Hippocampal formation (tissue), 2 donors: Measurements from ENCODE around the gene TJAP1.
A peak's percentile ranks its signal among the peaks of the same experiment; 100 is the strongest.

ENCODE experiments used
- DNase-seq, 2 donors: peaks; one replicate each; lab custom pipeline; 2025; lab: John Stamatoyannopoulos, UW

Gene TJAP1

DNA sequence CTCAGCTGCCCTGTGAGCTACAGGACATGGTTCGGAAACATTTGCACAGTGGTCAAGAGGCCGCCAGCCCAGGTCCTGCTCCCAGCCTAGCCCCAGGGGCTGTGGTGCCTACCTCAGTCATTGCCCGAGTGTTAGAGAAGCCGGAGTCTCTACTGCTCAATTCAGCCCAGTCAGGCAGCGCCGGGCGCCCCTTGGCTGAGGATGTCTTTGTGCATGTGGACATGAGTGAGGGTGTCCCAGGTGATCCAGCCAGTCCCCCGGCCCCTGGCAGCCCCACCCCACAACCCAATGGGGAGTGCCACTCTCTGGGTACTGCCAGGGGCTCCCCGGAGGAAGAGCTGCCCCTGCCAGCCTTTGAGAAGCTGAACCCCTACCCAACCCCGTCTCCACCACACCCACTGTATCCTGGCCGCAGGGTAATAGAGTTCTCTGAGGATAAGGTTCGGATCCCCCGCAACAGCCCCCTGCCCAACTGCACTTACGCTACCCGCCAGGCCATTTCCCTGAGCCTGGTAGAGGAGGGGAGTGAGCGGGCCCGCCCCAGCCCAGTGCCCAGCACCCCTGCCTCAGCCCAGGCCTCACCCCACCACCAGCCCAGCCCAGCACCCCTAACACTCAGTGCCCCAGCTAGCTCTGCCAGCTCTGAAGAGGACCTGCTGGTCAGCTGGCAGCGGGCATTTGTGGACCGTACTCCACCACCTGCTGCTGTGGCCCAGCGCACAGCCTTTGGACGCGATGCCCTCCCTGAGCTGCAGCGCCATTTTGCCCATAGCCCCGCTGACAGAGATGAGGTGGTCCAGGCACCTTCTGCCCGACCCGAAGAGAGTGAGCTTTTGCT is 27.6 kb downstream of the TJAP1 start:
- DNase-seq = no peak

DNA sequence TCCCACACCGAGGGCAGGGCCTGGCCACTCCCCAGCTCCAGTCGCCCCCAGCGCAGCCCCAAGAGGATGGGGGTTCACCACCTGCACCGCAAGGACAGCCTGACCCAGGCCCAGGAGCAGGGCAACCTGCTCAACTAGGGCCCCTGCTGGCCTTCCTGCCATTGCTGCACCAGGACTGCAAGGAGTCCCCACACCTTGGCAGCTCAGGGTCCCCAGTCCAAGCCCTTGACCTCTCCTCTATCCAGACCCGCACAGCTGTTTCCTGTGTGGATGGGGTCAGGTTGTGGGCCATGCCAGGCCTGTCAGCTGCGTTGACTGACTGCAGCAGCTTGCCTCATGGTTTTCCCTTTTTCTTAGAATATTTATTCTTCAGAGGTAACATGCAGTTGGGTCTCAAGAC is 28.3 kb downstream of the TJAP1 start:
- no peak for DNase-seq

DNA sequence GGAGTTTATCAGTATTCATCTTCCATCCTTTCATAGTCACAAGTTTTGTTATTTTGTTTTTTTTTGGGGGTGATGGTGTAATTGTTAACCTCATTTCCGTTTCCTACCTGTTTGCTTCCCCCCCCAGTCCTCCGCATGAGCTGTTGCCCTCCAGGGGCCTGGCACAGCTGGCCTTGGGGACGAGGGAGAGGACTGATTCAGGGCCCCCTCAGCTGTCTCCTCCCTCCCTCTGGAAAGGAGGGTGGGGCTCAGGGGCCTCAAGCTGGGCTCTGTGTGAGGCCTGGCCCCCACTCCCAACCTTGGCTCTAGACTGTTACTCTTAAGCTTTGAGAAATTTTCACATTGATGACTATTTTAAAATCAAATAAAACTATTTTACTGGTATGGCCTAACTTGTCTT is 28.8 kb downstream of the TJAP1 start:
- DNase-seq = no peak

DNA sequence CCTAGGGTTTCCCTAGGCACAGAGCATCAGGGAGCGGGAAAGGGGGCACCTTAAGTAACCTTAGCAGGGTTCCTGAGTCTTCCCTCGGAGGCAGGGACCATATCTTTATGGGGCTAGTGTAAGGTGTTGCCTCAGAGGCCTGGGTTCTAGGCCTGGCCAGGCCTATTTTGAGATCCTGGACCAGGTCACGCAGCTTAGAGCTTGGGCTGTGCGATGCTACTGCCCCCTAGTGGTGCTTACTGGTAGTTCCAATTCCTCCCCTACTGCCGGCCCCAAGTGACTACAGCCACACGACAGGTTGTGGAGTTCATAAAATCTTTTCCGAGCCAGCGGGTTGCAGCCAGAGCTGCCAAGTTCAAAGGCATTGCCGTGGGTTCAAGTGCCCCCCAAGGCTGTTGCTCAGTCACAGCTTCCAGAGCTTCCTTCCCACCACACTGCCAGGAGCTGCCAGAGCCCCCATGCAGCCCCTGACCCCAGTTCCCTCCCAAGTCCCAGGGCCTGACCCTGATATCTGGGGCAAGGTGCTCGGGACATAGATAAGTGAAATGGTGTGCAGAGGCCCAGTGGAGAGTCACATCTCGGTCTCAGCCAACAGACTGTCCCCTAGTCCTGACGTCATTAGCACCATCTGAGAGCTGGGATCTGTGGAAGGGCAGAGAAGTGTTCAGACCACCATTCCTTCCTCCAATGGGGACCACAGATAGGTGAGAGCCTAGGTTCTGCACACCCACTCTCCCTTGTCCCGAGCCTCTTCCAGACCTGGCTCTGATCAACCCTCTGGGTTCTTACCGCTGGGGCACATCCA is 29.5 kb downstream of the TJAP1 start:
- peak; percentile 62 to 75 for DNase-seq

DNA sequence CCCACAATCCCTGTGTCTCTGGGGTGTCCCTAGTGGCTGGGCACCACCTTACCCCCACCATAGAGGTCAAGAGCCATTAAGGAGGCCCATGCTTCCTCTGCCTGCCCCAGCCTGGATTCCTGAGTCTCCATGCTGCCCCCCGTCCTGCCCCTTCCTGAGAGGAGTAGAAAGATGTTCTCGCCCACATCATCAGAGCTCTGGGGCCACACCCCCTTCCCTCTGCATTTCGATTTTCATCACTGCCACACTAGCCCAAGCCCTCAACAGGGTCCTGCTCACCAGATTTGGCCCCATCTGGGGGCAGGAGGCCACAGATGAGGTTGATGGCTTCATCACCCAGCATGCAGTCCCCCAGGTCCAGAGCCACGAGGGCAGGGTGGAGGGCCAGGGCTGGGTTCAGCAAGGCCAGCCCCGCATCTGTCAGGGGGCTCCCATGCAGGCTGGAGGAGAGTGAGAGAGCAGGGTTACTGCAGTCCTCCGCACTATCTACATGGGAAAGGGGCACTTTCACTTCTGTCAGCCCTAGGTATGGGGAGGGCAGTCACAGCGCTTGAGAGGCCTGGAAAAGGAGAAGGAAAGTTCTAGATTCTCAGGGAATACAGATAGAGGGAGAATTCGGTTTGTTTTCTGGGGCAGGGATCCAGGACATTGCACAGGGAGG is 31.2 kb downstream of the TJAP1 start:
- no peak for DNase-seq

DNA sequence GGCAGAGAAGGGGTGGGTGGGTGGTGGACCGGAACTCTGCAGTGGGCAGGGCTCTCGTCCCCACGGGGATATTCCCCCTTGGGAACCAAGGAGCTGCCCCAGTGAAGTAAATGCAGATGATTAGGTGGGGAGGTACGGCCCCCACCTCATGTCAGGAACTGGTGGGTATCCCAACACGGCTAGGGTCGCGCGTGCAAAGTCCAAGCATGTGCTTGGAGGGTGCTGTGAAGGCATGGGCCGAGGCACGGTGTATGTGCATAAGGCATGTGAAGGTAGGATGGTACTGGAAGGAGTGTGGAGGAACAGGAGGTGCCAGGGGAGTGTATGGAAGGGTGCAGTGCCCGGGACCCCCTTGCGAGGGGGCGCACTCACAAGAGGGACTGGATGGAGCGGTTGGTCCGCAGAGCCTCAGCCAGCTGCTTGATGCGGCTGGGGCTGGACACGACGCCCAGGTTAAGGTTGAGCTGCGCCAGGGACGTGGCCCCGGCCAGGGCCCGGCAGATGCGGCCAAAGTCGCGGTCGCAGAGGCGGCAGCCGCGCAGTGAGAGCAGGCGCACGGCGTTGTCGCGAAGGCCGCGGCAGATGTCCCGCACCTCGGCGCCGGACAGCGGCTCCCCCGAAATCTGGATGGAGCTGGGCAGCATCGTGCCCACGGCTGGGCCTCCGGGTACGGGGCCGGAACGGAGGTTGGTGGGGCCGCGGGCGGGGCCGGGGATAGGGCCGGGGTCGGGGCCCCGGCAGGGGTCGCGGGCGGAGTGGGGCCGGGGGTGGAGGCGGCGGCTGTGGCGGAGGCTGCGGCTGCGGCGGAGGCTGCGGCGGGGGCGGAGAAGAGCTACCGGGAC is 32.0 kb downstream of the TJAP1 start:
- no peak for DNase-seq

DNA sequence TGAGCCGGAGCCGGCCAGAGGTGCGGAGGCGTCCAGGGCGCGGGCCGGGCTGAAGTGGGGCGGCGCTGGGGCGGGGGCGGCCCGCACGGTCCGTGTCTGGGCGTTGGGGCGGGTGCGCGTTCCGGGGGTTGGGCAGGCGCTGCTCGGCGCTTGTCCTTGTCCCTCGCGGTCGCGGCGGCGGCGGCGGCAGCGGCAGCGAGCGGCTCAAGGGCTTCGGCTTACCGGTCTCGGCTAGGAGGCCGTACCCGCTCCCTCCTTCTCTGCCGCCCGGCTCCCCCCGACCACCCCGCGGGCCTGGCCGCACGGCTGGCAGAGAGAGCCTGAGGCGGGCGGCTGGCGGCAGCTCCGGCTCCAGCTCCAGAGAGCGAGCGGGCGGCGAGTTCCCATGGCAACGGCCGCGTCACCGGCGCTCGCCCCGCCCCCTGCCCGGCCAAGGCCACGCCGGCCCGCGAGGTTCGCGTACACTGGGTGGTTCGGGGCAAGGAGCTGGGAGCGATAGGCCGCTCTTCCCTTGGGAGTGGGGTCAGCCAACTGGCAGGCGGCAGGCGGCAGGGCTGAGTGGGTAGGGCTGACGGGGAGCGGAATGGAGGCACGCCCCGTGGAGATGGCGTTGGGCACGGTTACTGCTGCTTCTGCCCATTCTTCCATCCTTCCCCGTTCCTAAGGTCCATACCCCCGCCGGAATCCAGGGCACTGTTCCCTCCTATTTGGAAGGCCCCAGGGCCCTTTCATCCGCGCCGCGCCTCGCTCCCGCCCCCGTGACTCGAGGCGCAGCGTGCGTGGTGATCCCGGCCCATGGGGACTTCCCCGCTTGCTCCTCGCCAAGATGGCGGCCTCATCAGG is 32.8 kb downstream of the TJAP1 start, which contains the start of gene LRRC73:
Gene LRRC73 (minus strand): TSS at position 363 of the 843 bp plus-strand sequence. CDS start 561 bp downstream, outside the sequence.
- peak; percentile 44 to 73 for DNase-seq

DNA sequence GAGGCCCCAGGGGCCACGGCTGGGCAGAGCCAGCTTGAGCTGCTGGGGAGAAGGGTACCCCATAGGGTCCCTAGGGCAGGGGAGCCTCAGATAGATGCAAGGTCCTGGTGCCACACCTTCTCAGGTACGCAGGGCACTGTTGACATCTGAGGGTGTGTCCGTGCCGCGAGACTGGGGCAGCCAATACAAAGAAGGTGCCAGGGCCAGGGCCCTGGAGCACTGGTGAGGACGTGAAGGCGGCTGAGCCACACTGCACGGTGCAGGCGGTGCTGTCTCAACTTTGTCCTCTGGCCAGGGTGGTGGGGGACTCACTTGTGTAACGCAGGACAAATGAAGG is 33.4 kb downstream of the TJAP1 start:
- DNase-seq = no peak

DNA sequence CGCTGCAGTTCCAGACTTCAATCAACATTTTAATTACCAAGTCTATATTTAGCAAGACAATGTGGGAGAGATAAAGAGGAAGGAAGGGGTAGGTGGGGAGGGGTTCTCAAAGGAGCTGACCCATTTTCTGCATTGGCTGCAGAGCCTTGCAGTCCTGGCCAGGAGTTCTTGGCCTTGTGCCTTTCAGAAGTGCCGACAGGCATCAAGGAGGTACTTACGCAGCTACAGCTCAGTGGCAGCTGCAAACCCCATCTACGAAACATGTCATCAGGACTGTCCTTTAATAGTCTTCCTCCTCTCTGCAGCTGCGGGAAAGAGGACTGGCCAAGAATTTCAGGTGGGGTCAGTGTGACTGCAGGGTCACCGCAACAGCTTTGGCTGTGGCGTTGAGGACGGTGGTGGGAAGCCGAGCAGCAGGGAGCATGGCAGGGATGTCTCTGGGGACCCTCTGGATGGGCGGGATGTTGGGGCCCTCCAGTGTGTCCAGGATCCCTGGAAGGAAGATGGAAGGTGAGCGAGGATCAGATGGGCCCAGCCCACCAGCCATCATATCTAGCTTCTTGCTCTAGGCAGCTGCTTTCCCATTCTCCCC is 34.5 kb downstream of the TJAP1 start:
- DNase-seq = no peak

DNA sequence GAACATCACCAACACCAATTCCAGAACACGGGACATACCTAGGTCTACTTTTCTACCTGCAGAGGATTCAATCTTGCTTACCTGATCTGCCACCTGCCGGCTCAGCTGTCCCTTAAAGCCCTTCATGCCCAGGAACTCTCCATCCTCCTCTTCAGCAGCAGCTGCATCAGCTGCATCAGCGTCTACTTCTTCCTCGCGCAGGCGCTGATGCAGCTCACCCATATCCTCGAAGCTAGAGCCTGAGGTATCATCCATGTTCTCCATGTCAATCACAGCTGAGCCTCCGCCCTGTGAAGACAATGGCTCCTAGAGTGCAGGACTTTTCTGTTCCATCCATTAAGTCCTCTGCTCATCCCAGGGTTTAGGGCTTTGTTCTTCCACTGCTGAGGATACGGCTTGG is 38.4 kb downstream of the TJAP1 start:
- no peak for DNase-seq

DNA sequence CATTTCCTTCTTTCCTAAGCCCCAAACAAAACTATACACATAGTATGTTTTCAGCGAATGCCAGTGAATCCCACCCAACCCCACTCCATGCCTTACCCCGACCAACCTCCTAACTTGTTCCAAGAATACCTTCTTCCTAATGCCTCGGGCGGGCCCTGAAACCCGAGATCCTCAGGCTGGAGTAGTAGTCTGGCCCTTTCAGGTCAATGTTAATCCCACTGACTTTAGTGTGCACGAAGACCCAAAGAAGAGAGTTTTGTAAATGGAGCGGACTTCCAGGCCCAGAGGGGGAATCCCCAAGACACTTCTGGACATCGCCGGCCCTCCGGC is 39.0 kb downstream of the TJAP1 start:
- DNase-seq = no peak

DNA sequence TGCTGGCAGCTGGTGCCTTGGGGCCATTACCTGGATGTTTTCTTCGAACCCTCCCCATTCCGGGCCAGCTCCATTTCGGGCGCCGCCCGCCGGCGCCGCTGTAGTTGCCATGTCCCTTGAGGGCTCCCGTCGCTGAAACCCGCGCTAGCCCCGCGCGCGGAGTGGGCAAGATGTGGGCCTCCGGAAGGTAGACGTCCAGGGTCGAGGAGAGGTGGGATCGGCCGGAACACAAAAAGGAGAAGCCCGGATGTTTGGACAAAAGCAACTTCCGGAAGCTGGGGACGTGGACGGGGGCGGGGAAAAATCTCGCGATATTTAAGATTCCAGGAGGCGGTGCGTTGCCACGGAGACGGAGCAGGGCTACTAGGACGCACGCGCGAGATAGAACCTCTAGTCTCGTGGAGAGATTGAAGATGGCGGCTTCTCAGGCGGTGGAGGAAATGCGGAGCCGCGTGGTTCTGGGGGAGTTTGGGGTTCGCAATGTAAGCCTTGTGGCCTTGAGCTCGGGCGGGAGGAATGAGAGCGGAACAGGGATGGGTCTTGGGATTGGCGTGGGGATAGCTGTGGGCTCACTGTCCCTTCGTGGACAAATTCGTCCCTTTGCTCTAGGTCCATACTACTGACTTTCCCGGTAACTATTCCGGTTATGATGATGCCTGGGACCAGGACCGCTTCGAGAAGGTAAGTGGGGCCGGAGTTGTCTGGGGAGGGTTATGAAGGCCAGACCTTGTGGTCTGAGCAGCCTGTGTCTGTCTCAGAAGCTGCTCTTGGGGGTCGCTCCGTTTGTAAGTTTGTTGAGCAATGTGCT is 39.5 kb downstream of the TJAP1 start, which contains the start of the genes POLR1C and YIPF3:
Gene POLR1C (plus strand): TSS at position 393 of the 808 bp plus-strand sequence. CDS start 21 bp downstream, at position 414.
Gene YIPF3 (minus strand): TSS at position 230 of the 808 bp plus-strand sequence. CDS start 119 bp downstream, at position 111.
- peak; percentile 95 to 97 for DNase-seq

DNA sequence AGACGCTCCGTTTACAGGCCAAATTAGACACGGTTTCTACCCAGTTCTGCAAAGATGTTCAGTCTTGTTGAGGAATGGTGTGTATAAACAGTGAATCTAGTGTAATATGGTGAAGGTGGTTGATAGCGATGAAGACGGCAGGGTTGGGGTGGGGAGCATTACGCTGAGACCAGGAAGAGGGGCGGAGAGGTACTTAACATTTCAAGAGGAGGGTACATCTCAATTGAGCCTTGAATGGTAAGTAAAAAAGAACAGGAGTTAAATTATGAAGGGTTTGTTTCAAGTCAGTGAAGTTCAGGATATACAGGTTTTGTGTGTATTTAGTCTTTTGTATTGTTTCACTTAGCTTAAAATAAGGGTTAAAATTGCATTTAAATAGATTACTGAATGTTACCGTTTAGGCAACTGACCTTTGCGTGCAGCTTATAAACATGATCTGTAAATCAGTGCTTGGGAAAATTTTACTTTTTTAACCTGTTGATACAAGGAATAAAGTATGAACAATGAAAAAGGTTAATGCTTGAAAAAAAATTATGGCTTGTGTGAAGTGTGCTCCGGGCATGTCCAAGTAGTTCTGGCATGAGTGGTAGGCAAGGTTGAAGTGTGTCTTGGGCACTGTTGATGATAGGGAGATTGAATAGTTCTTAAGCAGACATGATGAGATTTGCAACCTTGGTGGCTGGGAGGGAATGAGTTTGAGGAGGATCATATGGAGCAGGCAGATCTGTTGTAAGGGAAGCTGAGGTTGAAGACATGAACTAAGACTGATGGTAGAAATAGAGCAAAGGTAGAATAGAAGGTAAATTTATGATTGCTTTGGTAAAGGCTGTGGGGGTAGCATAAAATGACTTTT is 40.4 kb downstream of the TJAP1 start:
- DNase-seq = no peak

DNA sequence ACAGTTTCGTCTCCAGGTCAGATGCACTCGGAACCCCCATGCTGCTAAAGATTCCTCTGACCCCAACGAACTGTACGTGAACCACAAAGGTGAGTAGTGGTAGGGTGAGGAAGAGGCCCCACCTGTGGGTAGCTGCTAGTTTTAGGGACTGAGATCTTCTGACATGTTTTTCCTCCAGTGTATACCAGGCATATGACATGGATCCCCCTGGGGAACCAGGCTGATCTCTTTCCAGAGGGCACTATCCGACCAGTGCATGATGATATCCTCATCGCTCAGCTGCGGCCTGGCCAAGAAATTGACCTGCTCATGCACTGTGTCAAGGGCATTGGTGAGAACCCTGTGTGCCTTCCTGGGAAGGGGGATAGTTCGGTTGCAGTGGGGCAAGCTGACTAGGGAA is 42.7 kb downstream of the TJAP1 start:
- no peak for DNase-seq

DNA sequence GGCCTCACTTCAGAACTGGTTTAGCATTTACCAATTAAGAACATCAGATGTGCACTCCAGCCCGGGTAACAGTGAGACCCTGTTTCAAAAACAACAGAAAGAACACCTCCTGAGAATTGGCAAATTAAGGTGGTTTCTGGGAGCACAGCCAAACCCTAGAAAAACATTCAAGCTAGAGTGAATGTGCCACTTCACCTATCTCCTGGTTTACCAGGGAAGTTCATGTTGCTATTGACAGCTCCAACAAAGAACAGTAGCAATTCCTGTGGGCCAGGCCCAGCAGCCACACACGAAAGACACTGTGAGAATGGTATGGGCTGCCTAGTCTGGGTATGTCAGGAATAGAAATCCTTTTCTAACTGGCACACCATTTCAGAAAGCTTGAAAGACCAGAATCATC is 44.5 kb downstream of the TJAP1 start:
- DNase-seq = no peak

DNA sequence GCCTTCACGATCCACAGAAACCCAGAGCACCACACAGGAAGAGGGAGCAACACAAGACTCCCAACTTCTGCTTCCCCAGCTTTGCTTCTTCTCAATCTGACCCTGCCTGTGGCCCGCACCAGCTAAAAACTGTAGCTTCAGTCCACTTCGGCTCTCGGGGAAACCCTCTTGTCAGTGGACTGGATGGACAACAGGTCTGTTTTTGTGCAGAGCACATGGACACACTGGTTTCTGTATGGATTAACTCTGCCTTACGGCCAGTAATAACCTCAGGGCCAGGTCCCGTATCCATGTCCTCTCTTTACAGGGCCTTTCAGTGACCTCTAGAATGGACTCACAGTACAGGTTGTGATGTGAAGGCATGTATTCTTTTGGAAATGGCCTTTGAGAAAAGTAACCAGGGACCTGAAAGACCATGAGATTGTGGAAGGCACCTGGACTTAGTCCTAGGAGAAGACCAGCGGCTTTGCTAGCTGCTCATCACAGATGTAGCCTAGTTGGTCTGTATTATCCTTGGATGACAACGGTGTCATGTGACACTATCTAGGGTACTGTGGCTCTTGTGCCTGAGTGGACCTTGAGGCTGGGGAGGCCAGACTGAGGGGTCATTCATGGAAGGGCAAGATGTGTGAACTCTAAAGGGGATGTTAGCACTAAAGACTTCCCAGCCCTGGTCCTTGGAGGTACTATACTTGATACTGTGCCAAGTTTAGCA is 45.3 kb downstream of the TJAP1 start:
- DNase-seq = no peak

DNA sequence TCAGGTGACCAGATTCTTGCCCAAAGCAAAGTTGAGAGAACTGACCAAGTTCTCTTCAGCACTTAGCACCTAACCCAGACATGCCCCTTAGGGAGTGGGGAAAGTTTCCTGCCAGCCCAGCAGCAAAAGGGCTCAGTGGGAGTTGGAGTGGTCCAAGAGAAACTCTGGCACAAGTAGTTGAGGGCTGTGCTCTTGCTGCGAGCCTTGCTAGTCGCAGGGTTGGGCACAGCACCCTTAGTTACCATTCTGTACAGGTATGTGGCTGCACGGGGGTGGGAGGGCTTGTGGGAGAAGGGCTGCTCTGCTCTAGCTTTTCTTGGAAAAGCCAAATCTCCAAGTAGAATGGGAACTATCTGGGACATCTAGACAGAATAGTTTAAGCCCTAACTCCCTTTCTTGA is 45.9 kb downstream of the TJAP1 start:
- DNase-seq = no peak

DNA sequence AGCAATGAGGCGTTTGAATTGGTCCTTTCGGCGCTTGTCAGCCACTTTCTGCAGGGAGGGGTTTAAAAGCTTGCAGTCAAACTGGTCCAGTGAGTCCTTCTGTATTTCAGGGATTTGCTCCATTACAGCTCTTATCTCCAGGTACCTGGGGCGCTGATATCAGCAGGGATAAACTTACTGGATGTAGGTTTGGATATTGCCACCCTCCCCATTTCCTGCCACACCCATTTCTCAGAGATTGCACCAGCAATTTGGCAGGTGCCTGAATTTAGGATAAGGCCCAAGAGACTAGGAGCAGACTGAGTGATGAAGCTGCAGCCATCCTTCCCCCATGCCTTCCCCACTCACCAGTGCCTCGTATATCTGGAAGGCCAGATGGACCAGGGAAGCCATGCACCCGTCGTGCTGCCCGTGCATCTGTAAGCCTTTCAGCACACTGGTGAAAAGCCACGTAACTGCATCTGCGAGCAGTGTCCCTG is 47.2 kb downstream of the TJAP1 start:
- no peak for DNase-seq
